Panc1 (cell line): ENCODE measurements around the gene NUDT19. TPM values are rescaled to one million over a fixed set of nuclear protein-coding genes. Genes with fewer than 3 reads are reported as not detected.
"Not testable (repeated sequence)": the region's sequence is repeated elsewhere in the genome, so short reads cannot be mapped to it uniquely, and the experiment has no call there.

Experiments
- ATAC-seq: fragments of 200-7000 bp; cut with Tn5 transposase; 2 replicates; pipeline ENCODE4 v1.9.1; 2020; ENCODE audit warnings: mild to moderate bottlenecking, moderate library complexity
- BruUV-seq: library from RNA; stranded (reverse); fragments of 400-500 nt; replicated peaks from 2 replicates; lab custom pipeline; 2021; lab: Mats Ljungman, UMichigan
- CTCF ChIA-PET: fragments of 300-600 bp; sonication (Branson Sonifier 250); formaldehyde crosslinking; loops from one replicate; lab custom pipeline; 2022; ENCODE audit warnings: antibody characterized with exemption; lab: Charles Lee
- POLR2A ChIA-PET: fragments of 300-600 bp; sonication (Branson Sonifier 250); formaldehyde crosslinking; loops from one replicate; lab custom pipeline; 2022; ENCODE audit warnings: antibody characterized with exemption; lab: Charles Lee
- DNase-seq: peaks from one replicate; pipeline ENCODE4 v3.0.0-alpha.2; 2010; ENCODE audit warnings: low read depth, low spot score
- H3K27ac ChIP-seq: 2 replicates; pipeline ENCODE4 v1.5.1; 2011; ENCODE audit warnings: mild to moderate bottlenecking, low read length, inconsistent platforms
- H3K27me3 ChIP-seq: fragments of 200-500 bp; sonication (Bioruptor generic); 2 replicates; pipeline ENCODE4 v1.6.0; 2014; ENCODE audit warnings: low read length, inconsistent platforms; ENCODE audit not compliant: control insufficient read depth, insufficient read depth
- H3K36me3 ChIP-seq: fragments of 200-500 bp; sonication (Bioruptor generic); 2 replicates; pipeline ENCODE4 v1.5.1; 2014; ENCODE audit warnings: inconsistent platforms, mild to moderate bottlenecking, low read length, moderate library complexity; ENCODE audit not compliant: control insufficient read depth, insufficient read depth
- H3K4me1 ChIP-seq: 2 replicates; pipeline ENCODE4 v1.5.1; 2011; ENCODE audit warnings: inconsistent platforms, mild to moderate bottlenecking, low read length, moderate library complexity; ENCODE audit not compliant: control insufficient read depth, insufficient read depth
- H3K4me3 ChIP-seq, 2 experiments: 2 replicates each; pipeline ENCODE4 v1.5.1; 2011 to 2012; ENCODE audit warnings: low read depth in 2 of 2, low read length in 2 of 2, mild to moderate bottlenecking in 2 of 2, inconsistent platforms in 1 of 2, moderate library complexity in 1 of 2
- H3K9me3 ChIP-seq: fragments of 200-500 bp; sonication (Bioruptor generic); 2 replicates; pipeline ENCODE4 v1.5.1; 2014; ENCODE audit warnings: low read depth, mild to moderate bottlenecking, inconsistent platforms, low read length, moderate library complexity; ENCODE audit not compliant: control insufficient read depth, insufficient read depth
- CTCF ChIP-seq: fragments of 450-650 bp; IDR thresholded peaks from 2 replicates; pipeline ENCODE4 v1.5.1; 2017; ENCODE audit warnings: mild to moderate bottlenecking
- POLR2AphosphoS5 ChIP-seq: IDR thresholded peaks from 2 replicates; pipeline ENCODE4 v1.6.1; 2012; ENCODE audit warnings: mild to moderate bottlenecking, low read depth, low read length, moderate library complexity
- REST ChIP-seq, 2 experiments: IDR thresholded peaks; 2 replicates each; pipeline ENCODE4 v1.6.1; 2011 to 2012; ENCODE audit warnings: low read depth in 2 of 2, control low read depth in 1 of 2, low read length in 1 of 2, mild to moderate bottlenecking in 1 of 2, moderate library complexity in 1 of 2; ENCODE audit not compliant: insufficient read depth in 1 of 2
- SIN3A ChIP-seq: IDR thresholded peaks from 2 replicates; pipeline ENCODE4 v1.6.1; 2012; ENCODE audit warnings: low read depth, mild to moderate bottlenecking, low read length, moderate library complexity, borderline replicate concordance; ENCODE audit not compliant: insufficient read depth
- TCF7L2 ChIP-seq: IDR thresholded peaks from 2 replicates; pipeline ENCODE4 v1.6.1; 2011; ENCODE audit warnings: mild to moderate bottlenecking, low read depth, low read length, inconsistent platforms
- in situ Hi-C: cut with HindIII; loops from 2 replicates; pipeline ENCODE4 v1.10.0; 2016; ENCODE audit warnings: low sequenced_read_pairs, low pct_unique_long_range_greater_than_20kb
- intact Hi-C: fragments of 100-400 bp; cut with micrococcal nuclease; formaldehyde crosslinking; loops from one replicate; pipeline ENCODE4 v1.10.0; 2022; ENCODE audit not compliant: unreplicated experiment
- total RNA-seq: library from RNA; stranded (reverse); gene quantifications from one replicate; pipeline ENCODE4 v1.2.1, GENCODE V29; 2021; ENCODE audit not compliant: unreplicated experiment

NUDT19 gene
- total RNA-seq, 1 experiment from 2014 or later: 41.4 TPM

- Histone ChIP-seq H3K27me3 (no peaks in the 10 kb centered on the region), H3K4me1 (no peaks in the 10 kb centered on the region), H3K4me3 (no peak overlapping the region), H3K36me3 (peaks cover 17% of the 10 kb centered on the region), H3K27ac (no peak overlapping the region), H3K9me3 (peaks cover 15% of the 10 kb centered on the region; the same call in 1 of the 2 replicates)
- CTCF ChIA-PET: no interaction called here
- TF ChIP-seq CTCF: no peak
- TF ChIP-seq TCF7L2: 0 out of 2 replicates have a peak, but pooled peaks have one; percentile 49
- no peak for TF ChIP-seq SIN3A
- no peak for TF ChIP-seq POLR2AphosphoS5
- no peak for TF ChIP-seq REST (IDR thresholded peaks at IDR 0.05; ENCODE audit: insufficient read depth in 1 of 2, low read depth in 2 of 2, low read length in 1 of 2)
- POLR2A ChIA-PET: no interaction called here
- ATAC-seq (peak; percentile 55; the same call in 1 of the 2 replicates), DNase-seq (no peak)
- intact Hi-C loops (no loop called here), in situ Hi-C loops (no loop called here)
- BruUV-seq: TSS peak; percentile 34
These were observed 10.4 kb downstream of the NUDT19 start for GRCh38 chr19:32702010-32702409.

- H3K27ac ChIP-seq, ATAC-seq, H3K27me3 ChIP-seq, intact Hi-C loops, H3K4me1 ChIP-seq, BruUV-seq, DNase-seq, POLR2A ChIA-PET, H3K4me3 ChIP-seq, CTCF ChIA-PET, in situ Hi-C loops: not testable (repeated sequence)
- Histone ChIP-seq H3K36me3 (peaks cover 11% of the 10 kb centered on the region; the same call in 1 of the 2 replicates), H3K9me3 (peaks cover 15% of the 10 kb centered on the region; the same call in 1 of the 2 replicates)
These were observed 12.4 kb downstream of the NUDT19 start for GRCh38 chr19:32704006-32704405.

GRCh38 chr19:32708457-32708856 lies 16.8 kb downstream of the NUDT19 start:
- Histone ChIP-seq H3K27ac (no peak overlapping the region), H3K27me3 (no peaks in the 10 kb centered on the region), H3K4me3 (no peak overlapping the region), H3K4me1 (no peaks in the 10 kb centered on the region), H3K36me3 (peaks cover 16% of the 10 kb centered on the region; the same call in 1 of the 2 replicates), H3K9me3 (peaks cover 7% of the 10 kb centered on the region; the same call in 1 of the 2 replicates)
- ChIA-PET CTCF (no interaction called here), POLR2A (no interaction called here)
- in situ Hi-C loops: no loop called here
- DNase-seq: no peak
- intact Hi-C loops: no loop called here
- peak; percentile 65 for ATAC-seq
- no peak for TF ChIP-seq REST (IDR thresholded peaks at IDR 0.05; ENCODE audit: insufficient read depth in 1 of 2, low read depth in 2 of 2, low read length in 1 of 2)
- TF ChIP-seq POLR2AphosphoS5: no peak
- no peak for TF ChIP-seq SIN3A
- TF ChIP-seq TCF7L2: no peak
- no peak for TF ChIP-seq CTCF
- no TSS peak for BruUV-seq
